ENCODE measurements around the gene BRD9. TPM values are rescaled to one million over a fixed set of nuclear protein-coding genes. Genes with fewer than 3 reads are reported as not detected.
"Not testable (repeated sequence)": the region's sequence is repeated elsewhere in the genome, so short reads cannot be mapped to it uniquely, and the experiment has no call there.

The BRD9 gene
- total and polyA plus RNA-seq, 10 donors = 26.5 to 82.9 (median 39.1) TPM

- no peak for DNase-seq
- no peak overlapping the region for H3K27ac ChIP-seq
- intact Hi-C loops (cut with DNase I; ENCODE audit: low total_unique reads) = no loop called here
- peaks cover 0 to 26% (median 15%) of the 10 kb centered on the region in 7 donors for H3K27me3 ChIP-seq (replicated peaks in 1 of 7)
- 84 to 98% (median 88%) methylated on average over 8 of the region's 8 CpGs for WGBS, 5 donors
- no peak overlapping the region for H3K4me3 ChIP-seq
- no peaks in the 10 kb centered on the region for H3K36me3 ChIP-seq
- peaks cover 0 to 15% (median 9%) of the 10 kb centered on the region in 6 donors for H3K4me1 ChIP-seq
- TF ChIP-seq POLR2A (IDR thresholded peaks at IDR 0.05) (no peak), POLR2AphosphoS5 (IDR thresholded peaks at IDR 0.05) (no peak)
- TF ChIP-seq, protein P1, sequence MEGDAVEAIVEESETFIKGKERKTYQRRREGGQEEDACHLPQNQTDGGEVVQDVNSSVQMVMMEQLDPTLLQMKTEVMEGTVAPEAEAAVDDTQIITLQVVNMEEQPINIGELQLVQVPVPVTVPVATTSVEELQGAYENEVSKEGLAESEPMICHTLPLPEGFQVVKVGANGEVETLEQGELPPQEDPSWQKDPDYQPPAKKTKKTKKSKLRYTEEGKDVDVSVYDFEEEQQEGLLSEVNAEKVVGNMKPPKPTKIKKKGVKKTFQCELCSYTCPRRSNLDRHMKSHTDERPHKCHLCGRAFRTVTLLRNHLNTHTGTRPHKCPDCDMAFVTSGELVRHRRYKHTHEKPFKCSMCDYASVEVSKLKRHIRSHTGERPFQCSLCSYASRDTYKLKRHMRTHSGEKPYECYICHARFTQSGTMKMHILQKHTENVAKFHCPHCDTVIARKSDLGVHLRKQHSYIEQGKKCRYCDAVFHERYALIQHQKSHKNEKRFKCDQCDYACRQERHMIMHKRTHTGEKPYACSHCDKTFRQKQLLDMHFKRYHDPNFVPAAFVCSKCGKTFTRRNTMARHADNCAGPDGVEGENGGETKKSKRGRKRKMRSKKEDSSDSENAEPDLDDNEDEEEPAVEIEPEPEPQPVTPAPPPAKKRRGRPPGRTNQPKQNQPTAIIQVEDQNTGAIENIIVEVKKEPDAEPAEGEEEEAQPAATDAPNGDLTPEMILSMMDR (IDR thresholded peaks at IDR 0.05 in 8 of 11, conservative IDR thresholded peaks at IDR 0.05 in 3 of 11) = no peak
- H3K9me3 ChIP-seq = no peaks in the 10 kb centered on the region
These were observed 38.3 kb upstream of the BRD9 start for GRCh38 chr5:930866-931265.

- TF ChIP-seq POLR2AphosphoS5 (IDR thresholded peaks at IDR 0.05) = no peak
- no peak for TF ChIP-seq POLR2A (IDR thresholded peaks at IDR 0.05)
- TF ChIP-seq, protein P1 (IDR thresholded peaks at IDR 0.05 in 8 of 11, conservative IDR thresholded peaks at IDR 0.05 in 3 of 11) = no peak
- Histone ChIP-seq H3K4me3 (no peak overlapping the region), H3K27me3 (replicated peaks in 1 of 7) (peaks cover 0 to 39% (median 15%) of the 10 kb centered on the region in 7 donors), H3K4me1 (peaks cover 0 to 15% (median 9%) of the 10 kb centered on the region in 6 donors), H3K27ac (no peak overlapping the region), H3K9me3 (no peaks in the 10 kb centered on the region), H3K36me3 (no peaks in the 10 kb centered on the region)
- intact Hi-C loops (cut with DNase I; ENCODE audit: low total_unique reads) = loop anchor here (10.0 kb wide), 1 partner anchor 725 kb away; no protein-coding TSS in a partner anchor
- DNase-seq = no peak
These were observed 37.0 kb upstream of the BRD9 start for GRCh38 chr5:929596-929995.

- not testable (repeated sequence) for H3K9me3 ChIP-seq, H3K4me3 ChIP-seq, DNase-seq, H3K36me3 ChIP-seq, H3K27ac ChIP-seq
- H3K27me3 ChIP-seq (replicated peaks in 1 of 7) = peaks cover 0 to 42% (median 15%) of the 10 kb centered on the region in 7 donors
- H3K4me1 ChIP-seq = peaks cover 0 to 15% (median 9%) of the 10 kb centered on the region in 6 donors
- intact Hi-C loops (cut with DNase I; ENCODE audit: low total_unique reads) = loop anchor here (10.0 kb wide), 1 partner anchor 726 kb away; no protein-coding TSS in a partner anchor
These were observed 36.6 kb upstream of the BRD9 start for GRCh38 chr5:929182-929581.

DNA sequence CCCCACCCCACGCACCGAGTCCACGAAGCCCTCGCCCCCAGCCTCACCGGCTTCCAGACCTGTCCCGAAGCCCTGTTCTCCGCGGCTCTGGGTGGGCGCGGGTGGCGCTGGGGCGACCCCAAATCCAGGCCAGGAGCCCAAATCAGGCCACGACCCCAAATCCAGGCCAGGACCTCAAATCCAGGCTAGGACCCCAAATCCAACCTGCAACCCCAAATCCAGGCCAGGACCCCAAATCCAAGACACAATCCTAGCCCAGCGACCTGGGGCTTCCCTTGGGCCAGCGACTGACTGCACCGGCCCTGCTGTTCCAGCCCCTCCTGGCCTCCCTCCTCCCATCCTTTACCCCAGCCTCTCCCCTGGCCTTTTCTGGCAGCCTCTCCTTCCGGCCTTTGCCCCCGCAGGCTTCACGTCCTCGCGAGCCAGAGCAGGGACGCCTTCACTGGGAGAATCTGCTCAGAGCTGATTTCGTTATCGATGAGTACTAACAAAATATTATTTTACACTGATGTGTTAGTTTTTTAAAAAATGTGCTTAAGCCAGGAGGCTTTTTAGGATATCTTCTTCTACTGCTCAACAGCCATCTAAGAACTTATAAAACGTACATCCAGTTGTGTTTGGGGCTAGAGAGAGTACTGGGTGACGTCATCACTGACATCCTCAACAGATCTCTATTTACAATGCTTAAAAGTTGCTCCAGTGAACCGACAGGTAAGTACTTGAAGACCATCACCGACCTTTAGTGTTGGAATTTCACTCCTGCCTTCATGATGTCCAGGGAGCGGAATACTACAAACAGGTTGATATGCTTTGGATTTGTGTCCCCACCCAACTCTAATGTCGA lies 34.8 kb upstream of the BRD9 start:
- H3K36me3 ChIP-seq = no peaks in the 10 kb centered on the region
- intact Hi-C loops (cut with DNase I; ENCODE audit: low total_unique reads) = loop anchor here (10.0 kb wide), 1 partner anchor 727 kb away; no protein-coding TSS in a partner anchor
- H3K27ac ChIP-seq = peak overlapping the region in 2 of 8 donors; percentile 42 to 49
- 72 to 89% (median 75%) methylated on average over 17 to 30 of the region's 30 CpGs for WGBS, 5 donors
- H3K27me3 ChIP-seq (replicated peaks in 1 of 7) = peaks cover 0 to 42% (median 15%) of the 10 kb centered on the region in 7 donors
- peaks cover 0 to 22% (median 13%) of the 10 kb centered on the region in 6 donors for H3K4me1 ChIP-seq
- TF ChIP-seq POLR2AphosphoS5 (IDR thresholded peaks at IDR 0.05) (no peak), POLR2A (IDR thresholded peaks at IDR 0.05) (no peak)
- TF ChIP-seq, protein P1 (IDR thresholded peaks at IDR 0.05 in 8 of 11, conservative IDR thresholded peaks at IDR 0.05 in 3 of 11) = peak in 2 of 11 experiments; percentile 3 to 8
- H3K4me3 ChIP-seq = peak overlapping the region in 4 of 8 donors; percentile 15 to 55 (median 28)
- H3K9me3 ChIP-seq = no peaks in the 10 kb centered on the region
- no peak for DNase-seq
